Parietal lobe (tissue), 2 donors: ENCODE results near the gene C19orf44. TPM values are rescaled to one million over a fixed set of nuclear protein-coding genes. Genes with fewer than 3 reads are reported as not detected.

Experiments used
- small RNA-seq: library from RNA; depleted of rRNA; stranded (forward); fragments of <200 nt; gene quantifications from one replicate; pipeline ENCODE3, GENCODE V24; 2014; ENCODE audit warnings: low replicate concordance
- total RNA-seq: library from RNA; depleted of rRNA; stranded (reverse); fragments of >200 nt; gene quantifications from one replicate; pipeline ENCODE4 v1.2.3, GENCODE V29; 2014

Gene C19orf44
- total RNA-seq = 7.2 TPM

DNA sequence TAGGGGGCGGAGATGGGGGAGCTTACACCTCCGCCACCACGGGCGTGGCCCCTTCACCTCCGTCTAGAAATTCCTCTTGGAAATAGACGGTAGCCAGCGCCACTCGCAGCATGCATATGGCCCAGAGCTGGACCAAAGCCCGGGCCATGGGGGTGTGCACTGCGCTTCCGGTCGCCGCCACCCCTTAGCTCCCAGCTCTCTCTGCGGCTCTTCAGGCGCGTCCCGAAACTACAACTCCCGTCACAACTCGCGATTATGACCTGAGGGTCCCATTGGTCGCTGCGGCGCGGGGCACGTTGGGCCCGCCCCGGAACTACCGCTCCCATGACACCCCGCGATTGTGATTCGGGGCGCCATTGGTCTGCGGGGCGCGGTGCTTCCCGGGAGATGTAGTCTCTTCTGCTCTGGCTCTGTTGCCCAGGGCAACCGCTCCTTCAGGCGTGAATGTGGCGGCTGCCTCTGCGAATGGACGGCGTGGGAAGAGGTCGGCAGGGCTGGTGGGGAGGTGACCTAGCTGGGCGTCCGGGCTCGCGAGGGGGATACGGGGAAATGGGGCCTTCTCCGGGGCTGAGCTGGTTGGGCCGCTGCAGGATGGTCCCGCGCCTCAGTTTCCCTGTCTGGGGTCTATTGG, at the start of gene C19orf44, which contains the start of gene CALR3:
Gene C19orf44 (plus strand): TSS at position 413 of the 631 bp plus-strand sequence. CDS start 4,399 bp downstream, outside the sequence.
Gene CALR3 (minus strand): TSS at position 186 of the 631 bp plus-strand sequence. CDS start 38 bp downstream, at position 148.

GRCh38 chr19:16542045-16542909, 46.1 kb downstream of the C19orf44 start, which contains the start of gene CHERP:
TSS of gene CHERP (minus strand) at chr19:16542437. CDS start at chr19:16542378, 59 bp downstream.

Small RNAs within 50 kb of the gene (small RNA-seq; reads per million reads assigned to genes)
- not detected for gene RN7SL146P

Other genes starting within 250 kb of the C19orf44 start
- 1.9 TPM for gene KLF2, start 171.6 kb upstream of the C19orf44 start, total RNA-seq
- 54.1 TPM for gene EPS15L1, start 24.4 kb upstream of the C19orf44 start, total RNA-seq
- not detected for gene CALR3, start 227 bp upstream of the C19orf44 start, total RNA-seq
- 14.1 TPM for gene CHERP, start 46.0 kb downstream of the C19orf44 start, total RNA-seq
- 45.1 TPM for gene SLC35E1, start 76.0 kb downstream of the C19orf44 start, total RNA-seq
- gene MED26, start 131.8 kb downstream of the C19orf44 start, total RNA-seq = 9.1 TPM
- 63.2 TPM for gene SMIM7, start 163.8 kb downstream of the C19orf44 start, total RNA-seq
- 13.5 TPM for gene TMEM38A, start 164.7 kb downstream of the C19orf44 start, total RNA-seq
- gene NWD1, start 223.5 kb downstream of the C19orf44 start, total RNA-seq = 0.63 TPM